Measurements from ENCODE around the gene ATP9A. TPM values are rescaled to one million over a fixed set of nuclear protein-coding genes. Genes with fewer than 3 reads are reported as not detected.

Gene ATP9A
- polyA plus RNA-seq, 1 of the 3 experiments (the other 2 are of a cell fraction) = 11.0 TPM

DNA sequence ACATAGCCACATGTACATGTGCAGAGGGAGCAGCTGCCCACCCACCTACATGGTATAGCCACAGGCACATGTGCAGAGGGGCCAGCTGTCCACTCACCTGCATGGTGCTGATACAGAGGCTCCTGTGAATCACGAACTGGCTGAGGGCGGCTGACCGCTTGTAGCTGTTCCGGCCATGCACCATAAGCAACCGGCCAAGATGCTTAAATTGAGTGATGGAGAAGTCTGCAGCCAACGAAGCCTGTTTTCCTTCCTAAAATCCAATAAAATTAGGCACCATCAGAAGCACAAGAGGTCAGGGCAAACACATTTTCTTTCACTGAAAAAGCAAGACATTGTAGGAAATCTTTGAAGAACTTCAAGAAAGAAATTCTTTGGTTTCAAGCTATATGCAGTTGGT lies 154.6 kb downstream of the ATP9A start:
- H3F3A ChIP-seq (replicated peaks; ENCODE audit: insufficient read depth) = no peaks in the 10 kb centered on the region
- no peak overlapping the region for H3K9ac ChIP-seq
- TF ChIP-seq YY1 (IDR thresholded peaks at IDR 0.05; ENCODE audit: low read depth) (no peak), RAD21 (IDR thresholded peaks at IDR 0.05; ENCODE audit: low read length) (no peak), RFX5 (IDR thresholded peaks at IDR 0.05; ENCODE audit: low read length) (no peak), EZH2phosphoT487 (IDR thresholded peaks at IDR 0.05; ENCODE audit: borderline replicate concordance, low read depth) (no peak), CHD2 (IDR thresholded peaks at IDR 0.05; ENCODE audit: low read length, partially characterized antibody) (no peak), NFIC (IDR thresholded peaks at IDR 0.05; ENCODE audit: borderline replicate concordance) (no peak), FOXM1 (IDR thresholded peaks at IDR 0.05; ENCODE audit: low read depth) (no peak), USF1 (IDR thresholded peaks at IDR 0.05; ENCODE audit: borderline replicate concordance, low read depth) (no peak), SMC3 (IDR thresholded peaks at IDR 0.05; ENCODE audit: low read depth, low read length) (no peak)
- TF ChIP-seq, protein P1, sequence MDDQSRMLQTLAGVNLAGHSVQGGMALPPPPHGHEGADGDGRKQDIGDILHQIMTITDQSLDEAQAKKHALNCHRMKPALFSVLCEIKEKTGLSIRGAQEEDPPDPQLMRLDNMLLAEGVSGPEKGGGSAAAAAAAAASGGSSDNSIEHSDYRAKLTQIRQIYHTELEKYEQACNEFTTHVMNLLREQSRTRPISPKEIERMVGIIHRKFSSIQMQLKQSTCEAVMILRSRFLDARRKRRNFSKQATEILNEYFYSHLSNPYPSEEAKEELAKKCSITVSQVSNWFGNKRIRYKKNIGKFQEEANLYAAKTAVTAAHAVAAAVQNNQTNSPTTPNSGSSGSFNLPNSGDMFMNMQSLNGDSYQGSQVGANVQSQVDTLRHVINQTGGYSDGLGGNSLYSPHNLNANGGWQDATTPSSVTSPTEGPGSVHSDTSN (IDR thresholded peaks at IDR 0.05) = no peak
- CTCF ChIA-PET = interaction anchor here (0.7 to 2.0 kb wide), 7 partner anchors 9 to 241 kb away, joined by 3 to 12 read pairs (median 5); no protein-coding TSS in a partner anchor
- no peaks in the 10 kb centered on the region for H3K9me3 ChIP-seq
- peaks cover 0 to 15% of the 10 kb centered on the region in 2 experiments for H3K36me3 ChIP-seq (replicated peaks in 1 of 2; ENCODE audit: control insufficient read depth in 1 of 2, insufficient read depth in 2 of 2, low read length in 1 of 2)
- no peak overlapping the region for H2AFZ ChIP-seq (ENCODE audit: low read depth)
- no peak overlapping the region for H3K27ac ChIP-seq (ENCODE audit: low read depth in 2 of 2, low read length in 1 of 2)
- 93% methylated on average over 6 of the region's 6 CpGs for WGBS (ENCODE audit: low lambda C conversion rate)
- no peaks in the 10 kb centered on the region for H3K9me2 ChIP-seq
- POLR2A ChIA-PET = no interaction called here
- no peaks in the 10 kb centered on the region for H4K20me1 ChIP-seq (ENCODE audit: insufficient read depth)
- H3K4me2 ChIP-seq = no peak overlapping the region
- H3K79me2 ChIP-seq (ENCODE audit: insufficient read depth) = no peaks in the 10 kb centered on the region
- H3K4me1 ChIP-seq (ENCODE audit: control insufficient read depth in 1 of 2, insufficient read depth in 2 of 2, low read depth in 1 of 2, low read length in 1 of 2) = no peaks in the 10 kb centered on the region
- no peaks in the 10 kb centered on the region for H3K27me3 ChIP-seq (ENCODE audit: insufficient read depth)
- no peak for DNase-seq
- no peak overlapping the region for H3K4me3 ChIP-seq (ENCODE audit: low read depth in 2 of 2, low read length in 1 of 2)

- no peaks in the 10 kb centered on the region for H3K79me2 ChIP-seq (ENCODE audit: insufficient read depth)
- H2AFZ ChIP-seq (ENCODE audit: low read depth) = no peak overlapping the region
- H3K36me3 ChIP-seq (replicated peaks in 1 of 2; ENCODE audit: control insufficient read depth in 1 of 2, insufficient read depth in 2 of 2, low read length in 1 of 2) = peaks cover 0 to 12% of the 10 kb centered on the region in 2 experiments
- H3K27ac ChIP-seq (ENCODE audit: low read depth in 2 of 2, low read length in 1 of 2) = no peak overlapping the region
- ChIA-PET POLR2A (no interaction called here), CTCF (interaction anchor here (1.9 kb wide), 1 partner anchor 18 kb away, joined by 6 read pairs; no protein-coding TSS in a partner anchor)
- no peaks in the 10 kb centered on the region for H3F3A ChIP-seq (replicated peaks; ENCODE audit: insufficient read depth)
- no peak overlapping the region for H3K9ac ChIP-seq
- H3K4me3 ChIP-seq (ENCODE audit: low read depth in 2 of 2, low read length in 1 of 2) = no peak overlapping the region
- no peaks in the 10 kb centered on the region for H3K9me3 ChIP-seq
- H3K27me3 ChIP-seq (ENCODE audit: insufficient read depth) = no peaks in the 10 kb centered on the region
- H3K4me1 ChIP-seq (ENCODE audit: control insufficient read depth in 1 of 2, insufficient read depth in 2 of 2, low read depth in 1 of 2, low read length in 1 of 2) = no peaks in the 10 kb centered on the region
- no peak overlapping the region for H3K4me2 ChIP-seq
- TF ChIP-seq USF1 (IDR thresholded peaks at IDR 0.05; ENCODE audit: borderline replicate concordance, low read depth) = no peak
- no peaks in the 10 kb centered on the region for H4K20me1 ChIP-seq (ENCODE audit: insufficient read depth)
- no peaks in the 10 kb centered on the region for H3K9me2 ChIP-seq
- no peak for DNase-seq
- WGBS (ENCODE audit: low lambda C conversion rate) = 93% methylated on average over 5 of the region's 5 CpGs
Measured at GRCh38 chr20:51612896-51613295, 155.3 kb downstream of the ATP9A start.
